ENCODE results near the gene PLEKHA3.

The PLEKHA3 gene

GRCh38 chr2:178479758-178480226 is 465 bp upstream of the PLEKHA3 start:
- DNase-seq (ENCODE audit: low read depth) = no peak
- TF ChIP-seq MAX (IDR thresholded peaks at IDR 0.05; ENCODE audit: low read depth, low read length) (no peak), MYC (IDR thresholded peaks at IDR 0.05; ENCODE audit: low read depth, low read length) (no peak), POLR2A (IDR thresholded peaks at IDR 0.05; ENCODE audit: extremely low read depth, insufficient read length) (no peak)
- TF ChIP-seq, protein P1, sequence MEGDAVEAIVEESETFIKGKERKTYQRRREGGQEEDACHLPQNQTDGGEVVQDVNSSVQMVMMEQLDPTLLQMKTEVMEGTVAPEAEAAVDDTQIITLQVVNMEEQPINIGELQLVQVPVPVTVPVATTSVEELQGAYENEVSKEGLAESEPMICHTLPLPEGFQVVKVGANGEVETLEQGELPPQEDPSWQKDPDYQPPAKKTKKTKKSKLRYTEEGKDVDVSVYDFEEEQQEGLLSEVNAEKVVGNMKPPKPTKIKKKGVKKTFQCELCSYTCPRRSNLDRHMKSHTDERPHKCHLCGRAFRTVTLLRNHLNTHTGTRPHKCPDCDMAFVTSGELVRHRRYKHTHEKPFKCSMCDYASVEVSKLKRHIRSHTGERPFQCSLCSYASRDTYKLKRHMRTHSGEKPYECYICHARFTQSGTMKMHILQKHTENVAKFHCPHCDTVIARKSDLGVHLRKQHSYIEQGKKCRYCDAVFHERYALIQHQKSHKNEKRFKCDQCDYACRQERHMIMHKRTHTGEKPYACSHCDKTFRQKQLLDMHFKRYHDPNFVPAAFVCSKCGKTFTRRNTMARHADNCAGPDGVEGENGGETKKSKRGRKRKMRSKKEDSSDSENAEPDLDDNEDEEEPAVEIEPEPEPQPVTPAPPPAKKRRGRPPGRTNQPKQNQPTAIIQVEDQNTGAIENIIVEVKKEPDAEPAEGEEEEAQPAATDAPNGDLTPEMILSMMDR (IDR thresholded peaks at IDR 0.05; ENCODE audit: low read depth, low read length) = no peak
- H3K4me3 ChIP-seq (ENCODE audit: low read depth, low read length) = peak overlapping the region; percentile 75

DNA sequence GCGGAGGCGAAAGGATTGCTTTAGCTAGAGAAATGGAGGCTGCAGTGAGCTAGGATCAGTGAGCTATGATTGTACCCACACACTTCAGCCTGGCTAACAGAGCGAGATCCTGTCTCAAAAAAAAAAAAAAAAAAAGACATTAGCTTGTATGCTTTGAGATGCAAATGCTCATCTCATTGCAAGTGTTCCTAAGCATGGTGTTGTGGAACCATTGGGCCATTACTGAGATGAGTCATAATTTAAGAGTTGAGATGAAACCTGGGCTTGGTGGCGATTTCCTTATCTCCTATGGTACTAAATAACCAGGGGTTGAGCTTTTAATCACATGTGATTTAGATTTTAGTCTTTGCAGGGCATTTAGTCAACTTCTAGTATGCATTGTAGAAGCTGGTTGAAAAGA is 2.2 kb downstream of the PLEKHA3 start:
- peak overlapping the region; percentile 75 for H3K4me3 ChIP-seq (ENCODE audit: low read depth, low read length)
- TF ChIP-seq MYC (IDR thresholded peaks at IDR 0.05; ENCODE audit: low read depth, low read length) = no peak
- no peak for TF ChIP-seq POLR2A (IDR thresholded peaks at IDR 0.05; ENCODE audit: extremely low read depth, insufficient read length)
- TF ChIP-seq, protein P1 (IDR thresholded peaks at IDR 0.05; ENCODE audit: low read depth, low read length) = no peak
- TF ChIP-seq MAX (IDR thresholded peaks at IDR 0.05; ENCODE audit: low read depth, low read length) = no peak
- DNase-seq (ENCODE audit: low read depth) = peak; percentile 44

- no peak for DNase-seq (ENCODE audit: low read depth)
- no peak overlapping the region for H3K4me3 ChIP-seq (ENCODE audit: low read depth, low read length)
- no peak for TF ChIP-seq POLR2A (IDR thresholded peaks at IDR 0.05; ENCODE audit: extremely low read depth, insufficient read length)
- no peak for TF ChIP-seq MYC (IDR thresholded peaks at IDR 0.05; ENCODE audit: low read depth, low read length)
- TF ChIP-seq, protein P1 (IDR thresholded peaks at IDR 0.05; ENCODE audit: low read depth, low read length) = no peak
- no peak for TF ChIP-seq MAX (IDR thresholded peaks at IDR 0.05; ENCODE audit: low read depth, low read length)
These were observed 4.2 kb downstream of the PLEKHA3 start for GRCh38 chr2:178484245-178485041.

DNA sequence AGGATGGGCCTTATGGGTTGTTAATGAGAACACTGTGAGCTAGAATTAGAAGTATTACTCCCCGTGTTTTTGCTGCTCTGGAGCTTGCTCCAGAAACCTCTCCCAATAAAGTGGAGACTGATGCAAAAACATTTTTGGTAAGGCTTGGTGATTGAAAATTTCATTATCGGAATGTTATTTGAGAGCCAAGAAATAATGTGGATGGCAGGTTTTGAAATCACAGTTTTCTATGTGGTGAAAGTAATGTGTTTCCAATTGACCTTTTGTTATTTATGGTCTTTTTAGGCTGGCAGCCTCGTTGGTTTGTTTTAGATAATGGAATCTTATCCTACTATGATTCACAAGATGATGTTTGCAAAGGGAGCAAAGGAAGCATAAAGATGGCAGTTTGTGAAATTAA is 5.1 kb downstream of the PLEKHA3 start:
- H3K4me3 ChIP-seq (ENCODE audit: low read depth, low read length) = no peak overlapping the region
- TF ChIP-seq, protein P1 (IDR thresholded peaks at IDR 0.05; ENCODE audit: low read depth, low read length) = no peak
- TF ChIP-seq MYC (IDR thresholded peaks at IDR 0.05; ENCODE audit: low read depth, low read length) (no peak), MAX (IDR thresholded peaks at IDR 0.05; ENCODE audit: low read depth, low read length) (no peak), POLR2A (IDR thresholded peaks at IDR 0.05; ENCODE audit: extremely low read depth, insufficient read length) (no peak)
- no peak for DNase-seq (ENCODE audit: low read depth)

DNA sequence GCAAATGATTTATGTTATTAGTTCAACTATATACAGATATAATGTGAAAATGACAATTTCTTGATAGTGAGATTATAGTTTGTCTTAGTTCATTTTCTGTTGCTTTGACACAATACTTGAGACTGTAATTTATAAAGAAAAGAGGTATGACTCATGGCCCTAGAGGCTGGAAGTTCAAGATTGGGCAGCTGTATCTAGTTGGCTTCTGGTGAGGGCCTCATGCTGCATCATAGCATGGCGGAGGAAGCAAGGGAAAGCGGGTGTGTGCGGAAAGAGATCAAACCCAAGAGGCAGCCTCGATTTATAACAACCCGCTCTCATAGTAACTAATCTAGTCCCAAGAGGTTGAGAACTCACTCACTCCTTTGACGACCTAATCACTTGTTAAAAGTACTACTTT is 11.4 kb downstream of the PLEKHA3 start:
- DNase-seq (ENCODE audit: low read depth) = no peak
- no peak for TF ChIP-seq MYC (IDR thresholded peaks at IDR 0.05; ENCODE audit: low read depth, low read length)
- no peak for TF ChIP-seq POLR2A (IDR thresholded peaks at IDR 0.05; ENCODE audit: extremely low read depth, insufficient read length)
- TF ChIP-seq, protein P1 (IDR thresholded peaks at IDR 0.05; ENCODE audit: low read depth, low read length) = no peak
- no peak for TF ChIP-seq MAX (IDR thresholded peaks at IDR 0.05; ENCODE audit: low read depth, low read length)
- H3K4me3 ChIP-seq (ENCODE audit: low read depth, low read length) = no peak overlapping the region

All from NB4 (cell line).